ENCODE results near the gene VCY1B.
"Not testable (repeated sequence)": the region's sequence is repeated elsewhere in the genome, so short reads cannot be mapped to it uniquely, and the experiment has no call there.

Gene VCY1B

DNA sequence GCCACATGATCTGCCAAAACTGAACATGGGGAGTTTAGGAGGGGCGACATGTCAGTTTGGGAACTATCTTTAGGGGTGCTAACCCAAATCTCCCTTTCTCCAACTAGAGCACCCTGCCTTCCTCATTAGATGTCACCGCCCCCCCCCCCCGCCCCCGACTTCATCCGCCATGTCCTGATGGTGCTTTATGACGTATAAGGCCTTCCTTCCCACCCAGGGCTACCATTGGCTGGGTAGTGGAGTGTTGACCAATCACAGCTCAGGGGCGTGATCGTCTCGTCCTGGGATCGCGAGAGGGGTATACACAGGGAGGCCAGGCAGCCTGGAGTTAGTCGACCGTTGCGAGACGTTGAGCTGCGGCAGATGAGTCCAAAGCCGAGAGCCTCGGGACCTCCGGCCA is at the start of gene VCY1B:
VCY1B (plus strand) TSS at position 301 of the 400 bp plus-strand sequence; CDS start at position 364, 63 bp downstream.
- not testable (repeated sequence) for DNase-seq (ENCODE audit: low read depth, low spot score)

DNA sequence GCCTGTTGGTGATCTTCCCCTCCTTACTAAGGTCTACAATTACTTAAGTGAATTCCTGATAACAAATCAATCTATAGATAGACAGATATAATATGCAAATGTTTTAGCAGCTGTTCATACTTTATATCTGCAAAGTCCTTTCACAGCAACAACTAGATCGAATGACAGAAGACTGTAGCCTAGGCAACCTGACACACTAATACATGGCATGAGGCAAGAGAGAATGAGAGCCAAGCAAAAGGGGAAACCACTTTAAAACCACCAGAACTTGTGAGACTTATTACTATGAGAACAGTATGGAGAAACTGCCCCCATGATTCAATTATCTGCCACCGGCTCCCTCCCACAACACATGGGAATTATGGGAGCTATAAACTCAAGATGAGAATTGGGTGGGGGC is 44.1 kb upstream of the VCY1B start:
- not testable (repeated sequence) for DNase-seq (ENCODE audit: low read depth, low spot score)

DNA sequence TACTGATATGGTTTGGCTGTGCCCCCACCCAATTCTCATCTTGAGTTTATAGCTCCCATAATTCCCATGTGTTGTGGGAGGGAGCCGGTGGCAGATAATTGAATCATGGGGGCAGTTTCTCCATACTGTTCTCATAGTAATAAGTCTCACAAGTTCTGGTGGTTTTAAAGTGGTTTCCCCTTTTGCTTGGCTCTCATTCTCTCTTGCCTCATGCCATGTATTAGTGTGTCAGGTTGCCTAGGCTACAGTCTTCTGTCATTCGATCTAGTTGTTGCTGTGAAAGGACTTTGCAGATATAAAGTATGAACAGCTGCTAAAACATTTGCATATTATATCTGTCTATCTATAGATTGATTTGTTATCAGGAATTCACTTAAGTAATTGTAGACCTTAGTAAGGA is 25.6 kb upstream of the VCY1B start:
- DNase-seq (ENCODE audit: low read depth, low spot score) = not testable (repeated sequence)

DNA sequence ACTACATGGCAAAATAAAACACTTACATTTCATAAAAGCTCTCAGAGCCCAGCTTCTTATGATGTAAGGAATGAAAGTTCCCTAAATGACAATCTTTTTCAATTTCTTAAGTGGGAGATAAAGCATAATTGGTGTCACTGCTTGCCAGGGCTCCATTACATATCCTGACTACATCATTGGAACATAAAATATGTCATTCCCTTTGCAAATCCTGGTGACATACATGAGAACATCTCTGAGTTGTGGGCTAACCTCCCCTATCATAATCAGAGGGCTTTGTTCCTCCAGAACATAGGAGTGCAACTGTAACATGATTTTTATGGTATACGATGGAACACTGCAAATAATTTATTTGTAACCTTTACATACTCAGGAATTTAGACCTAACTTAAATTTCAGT is 29.9 kb downstream of the VCY1B start:
- DNase-seq (ENCODE audit: low read depth, low spot score) = no peak
